ENCODE results near the gene CMTR2. TPM values are rescaled to one million over a fixed set of nuclear protein-coding genes. Genes with fewer than 3 reads are reported as not detected.
"Not testable (repeated sequence)": the region's sequence is repeated elsewhere in the genome, so short reads cannot be mapped to it uniquely, and the experiment has no call there.

CMTR2 gene, protein sequence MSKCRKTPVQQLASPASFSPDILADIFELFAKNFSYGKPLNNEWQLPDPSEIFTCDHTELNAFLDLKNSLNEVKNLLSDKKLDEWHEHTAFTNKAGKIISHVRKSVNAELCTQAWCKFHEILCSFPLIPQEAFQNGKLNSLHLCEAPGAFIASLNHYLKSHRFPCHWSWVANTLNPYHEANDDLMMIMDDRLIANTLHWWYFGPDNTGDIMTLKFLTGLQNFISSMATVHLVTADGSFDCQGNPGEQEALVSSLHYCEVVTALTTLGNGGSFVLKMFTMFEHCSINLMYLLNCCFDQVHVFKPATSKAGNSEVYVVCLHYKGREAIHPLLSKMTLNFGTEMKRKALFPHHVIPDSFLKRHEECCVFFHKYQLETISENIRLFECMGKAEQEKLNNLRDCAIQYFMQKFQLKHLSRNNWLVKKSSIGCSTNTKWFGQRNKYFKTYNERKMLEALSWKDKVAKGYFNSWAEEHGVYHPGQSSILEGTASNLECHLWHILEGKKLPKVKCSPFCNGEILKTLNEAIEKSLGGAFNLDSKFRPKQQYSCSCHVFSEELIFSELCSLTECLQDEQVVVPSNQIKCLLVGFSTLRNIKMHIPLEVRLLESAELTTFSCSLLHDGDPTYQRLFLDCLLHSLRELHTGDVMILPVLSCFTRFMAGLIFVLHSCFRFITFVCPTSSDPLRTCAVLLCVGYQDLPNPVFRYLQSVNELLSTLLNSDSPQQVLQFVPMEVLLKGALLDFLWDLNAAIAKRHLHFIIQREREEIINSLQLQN
- total RNA-seq (2014; rRNA removed; shearing (Covaris generic)): 18.9 and 24.7 TPM in 2 replicates
- polyA plus RNA-seq (2015; cell fraction: cytosol; rRNA removed): 16.7 and 20.4 TPM in 2 replicates
- 33.7 and 33.9 TPM in 2 replicates for polyA plus RNA-seq (2015; cell fraction: nucleus; rRNA removed)

DNA sequence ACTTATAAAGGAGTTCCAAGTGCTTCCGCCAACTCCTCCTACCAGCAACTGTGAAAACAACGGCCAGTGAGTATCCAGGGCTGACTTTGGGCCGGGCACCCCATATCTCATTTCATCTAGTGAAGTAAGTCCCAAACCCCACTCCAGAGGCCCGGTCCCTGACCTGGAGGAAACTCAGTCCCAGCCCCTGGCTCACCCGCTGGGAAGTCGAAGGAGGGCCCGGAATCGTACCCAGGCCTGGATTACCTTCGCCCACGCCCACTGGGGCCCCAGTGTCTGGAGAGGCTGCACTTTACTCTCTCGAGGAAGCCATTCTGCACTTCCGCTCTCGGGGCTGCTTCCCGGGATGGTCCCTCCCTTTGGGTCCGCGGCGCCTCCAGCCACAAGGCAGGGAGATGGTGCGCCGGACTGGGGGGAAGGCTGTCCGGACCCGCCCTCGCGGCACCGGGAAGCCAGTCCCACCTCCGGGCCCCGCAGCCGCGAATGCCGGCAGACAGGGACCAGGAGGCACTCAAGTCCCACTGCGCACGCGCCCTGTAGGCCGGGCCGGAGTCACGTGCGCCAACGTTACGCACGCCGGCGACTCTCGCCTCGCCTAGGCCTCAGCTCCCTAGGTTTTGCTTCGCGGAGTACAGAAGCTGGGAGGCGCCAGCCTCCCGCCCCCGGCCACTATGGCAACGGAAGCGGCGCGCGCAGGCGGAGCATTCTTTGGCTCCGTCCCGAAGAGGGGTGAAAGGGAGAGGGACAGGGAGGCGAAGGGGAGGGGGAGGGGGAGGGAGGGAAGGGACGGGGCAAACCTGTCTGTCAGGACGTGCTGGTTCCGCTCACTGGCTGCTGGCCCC, at the start of gene CMTR2:
TSS of gene CMTR2 (minus strand) at position 513 of the 842 bp plus-strand sequence. CDS start 3,482 bp downstream, outside the sequence.
- DNase-seq (ENCODE audit: low read depth): peak; percentile 96

DNA sequence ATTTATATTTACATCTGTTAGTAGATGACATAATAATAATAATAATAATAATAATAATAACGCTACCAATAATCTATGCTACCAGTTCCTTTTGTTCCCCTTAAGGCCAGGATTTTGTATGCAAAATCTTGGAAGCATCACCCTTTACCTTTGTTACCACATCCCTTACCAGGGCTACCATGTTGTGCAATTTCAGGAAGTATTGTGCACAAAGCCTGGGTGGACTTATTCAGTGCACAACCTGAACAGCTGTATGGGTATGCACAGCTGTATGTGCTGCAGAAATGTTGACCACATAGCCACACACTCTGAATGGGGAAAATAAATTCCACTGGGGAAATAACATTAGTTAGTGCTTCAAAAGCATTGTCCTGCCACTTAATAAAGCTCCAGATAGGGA, 49.4 kb upstream of the CMTR2 start:
- DNase-seq (ENCODE audit: low read depth): no peak

DNA sequence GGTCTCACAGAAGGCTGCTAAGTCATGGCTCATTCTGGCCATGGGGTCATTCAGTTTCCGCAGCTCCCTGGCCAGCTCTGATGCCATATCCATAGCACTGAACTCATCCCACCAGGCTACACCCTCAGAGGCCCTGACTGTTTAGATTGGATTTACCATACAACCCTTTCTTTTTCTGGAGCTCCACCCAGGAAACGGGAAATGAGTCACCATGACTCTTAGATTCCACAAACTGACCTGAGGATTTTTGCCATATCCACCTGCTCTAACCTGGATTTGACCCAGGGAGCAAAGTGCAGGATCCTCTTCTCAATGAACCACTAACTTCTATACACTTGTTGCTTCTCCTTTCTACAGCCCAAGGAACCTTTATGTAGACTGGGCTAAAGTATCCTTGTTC, 49.0 kb upstream of the CMTR2 start:
- peak; percentile 82 for DNase-seq (ENCODE audit: low read depth)

DNA sequence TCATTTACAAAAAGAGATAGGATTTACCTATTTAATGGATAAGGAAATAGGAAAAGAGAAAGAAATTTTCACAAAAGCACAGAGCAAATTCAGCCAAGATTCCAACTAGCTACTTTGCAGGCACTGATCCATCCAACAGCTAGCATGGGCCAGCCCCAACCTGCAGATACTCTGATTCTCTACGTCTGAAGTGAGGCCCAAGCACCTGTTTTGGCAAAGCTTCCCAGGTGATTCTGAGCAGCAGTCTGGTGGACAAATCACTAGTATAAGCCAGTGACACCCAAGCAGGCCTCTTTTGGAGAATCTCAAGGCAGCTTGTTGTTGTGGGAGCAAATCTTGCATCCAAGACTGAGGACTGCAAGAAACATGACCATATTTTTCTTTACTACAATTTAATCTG, 48.4 kb upstream of the CMTR2 start:
- DNase-seq (ENCODE audit: low read depth): no peak

DNA sequence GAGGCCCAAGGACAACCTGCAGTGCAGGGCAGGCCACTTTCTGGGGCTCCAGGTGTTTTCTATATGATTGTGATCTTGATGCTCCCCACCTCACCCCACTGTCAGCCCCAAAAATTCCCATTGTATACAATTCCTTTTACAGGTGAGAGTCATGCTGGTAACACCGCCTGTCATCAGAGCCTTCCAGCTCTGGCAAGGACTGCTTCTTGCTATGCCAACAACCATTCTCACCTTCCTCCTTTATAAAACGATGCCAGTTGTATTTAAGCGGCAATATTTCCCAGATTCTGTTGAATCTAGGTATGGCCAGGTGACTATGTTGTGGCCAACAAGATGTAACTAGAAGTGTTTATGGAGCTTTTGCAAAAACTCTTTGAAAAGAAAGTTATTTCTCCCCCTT, 38.9 kb upstream of the CMTR2 start:
- no peak for DNase-seq (ENCODE audit: low read depth)

DNA sequence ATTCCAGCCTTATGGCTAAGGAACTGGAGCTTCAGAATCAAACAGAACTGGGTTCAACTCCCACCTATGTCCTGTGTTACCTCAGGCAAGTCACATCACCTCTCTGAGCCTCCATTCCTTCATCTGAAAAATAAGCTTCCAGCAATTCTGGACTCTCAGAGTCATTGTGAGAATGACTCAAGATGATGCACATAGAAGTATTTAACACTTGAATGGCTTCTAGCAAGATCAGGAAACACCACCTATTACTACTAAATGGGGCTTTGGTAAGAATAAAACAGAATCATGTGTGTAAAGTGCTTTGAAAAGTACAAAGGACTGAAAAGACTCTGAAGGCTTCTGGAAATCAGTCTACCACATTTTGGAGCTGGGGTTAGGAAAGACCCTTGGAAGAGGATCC, 38.5 kb upstream of the CMTR2 start:
- DNase-seq (ENCODE audit: low read depth): no peak

DNA sequence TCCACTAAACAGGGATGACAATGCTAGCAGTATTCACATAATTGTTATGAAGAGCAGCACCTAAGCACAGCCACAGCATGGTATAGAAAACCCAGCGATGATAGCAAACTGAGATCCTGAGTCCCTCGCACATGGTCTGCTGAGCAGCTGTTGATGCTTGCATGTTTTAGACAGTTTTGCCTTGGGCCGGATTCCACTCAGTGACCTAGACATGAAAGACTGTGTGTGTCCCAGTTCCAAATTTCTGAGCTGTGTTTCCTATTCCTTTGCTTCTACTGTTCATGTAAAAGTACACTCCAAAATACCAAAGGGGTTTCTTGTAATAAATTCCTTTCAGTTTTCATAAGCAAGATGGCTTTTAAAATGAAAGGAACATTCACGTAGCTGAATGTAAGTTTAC, 30.8 kb upstream of the CMTR2 start:
- no peak for DNase-seq (ENCODE audit: low read depth)

DNA sequence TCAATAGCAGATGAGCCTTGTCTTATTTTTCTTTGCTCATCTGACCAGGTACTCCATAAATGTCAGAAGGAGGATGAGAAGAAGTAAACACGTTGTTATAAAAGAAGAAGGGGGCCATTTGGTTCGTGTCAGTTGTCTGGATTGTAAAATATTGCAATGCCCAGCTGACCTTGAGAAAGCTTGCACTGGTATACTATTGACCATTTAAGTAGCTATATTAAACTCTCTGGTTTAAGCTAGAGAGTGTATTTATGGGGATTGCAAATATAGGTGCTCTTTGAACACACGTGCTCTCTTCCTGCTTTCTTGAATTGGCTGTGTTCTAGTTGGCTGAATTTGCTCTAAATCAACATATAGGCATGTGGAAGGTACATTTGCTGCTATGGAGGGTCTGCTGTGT, 26.1 kb upstream of the CMTR2 start:
- DNase-seq (ENCODE audit: low read depth): no peak

DNA sequence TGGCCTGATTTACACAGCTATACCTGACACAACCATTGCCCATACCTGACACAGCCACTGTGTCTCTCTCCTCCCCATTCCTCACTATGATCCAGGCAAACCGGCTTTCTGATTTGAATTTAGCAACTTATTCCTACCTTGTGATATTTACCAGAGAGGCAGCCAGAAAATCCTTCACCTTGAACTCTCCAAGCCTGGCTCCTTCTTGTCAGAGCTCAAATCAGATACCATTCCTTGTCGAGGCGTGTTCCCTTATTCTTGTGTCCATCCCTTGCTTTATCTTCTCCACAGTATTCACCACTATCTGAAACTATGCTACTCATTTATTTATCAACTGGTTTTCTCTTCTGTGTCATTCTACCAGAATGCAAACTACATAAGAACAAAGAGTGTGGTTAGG, 24.4 kb upstream of the CMTR2 start:
- not testable (repeated sequence) for DNase-seq (ENCODE audit: low read depth)

DNA sequence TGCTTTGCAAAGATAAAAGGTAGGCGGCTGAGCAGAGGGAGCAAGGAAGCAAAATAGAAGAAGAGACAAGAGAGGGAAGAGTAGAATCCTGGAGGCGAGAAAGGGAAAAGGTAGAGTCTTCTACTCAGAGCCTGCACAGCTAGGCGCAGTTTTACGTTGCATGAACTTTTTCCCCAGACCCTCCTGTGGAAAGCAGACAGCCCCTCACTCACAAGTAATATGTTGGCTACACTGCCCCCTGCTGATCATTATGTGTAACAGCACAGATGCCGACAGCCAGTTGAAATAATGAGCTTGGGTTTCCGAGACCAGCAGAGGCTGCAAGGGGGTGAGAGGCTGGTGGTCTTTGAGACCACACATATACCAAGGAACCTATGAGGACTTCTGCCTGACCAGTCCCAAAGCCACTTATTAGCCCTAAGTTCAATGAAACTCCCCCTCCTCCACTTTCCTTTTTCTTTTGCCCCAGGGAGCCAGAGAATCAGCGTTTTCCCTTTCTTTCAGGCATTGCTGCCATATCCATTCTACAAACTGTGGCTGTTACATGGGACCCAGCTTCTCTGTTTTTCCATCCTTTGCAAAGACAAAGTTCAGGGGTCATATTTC, 22.5 kb upstream of the CMTR2 start:
- no peak for DNase-seq (ENCODE audit: low read depth)

DNA sequence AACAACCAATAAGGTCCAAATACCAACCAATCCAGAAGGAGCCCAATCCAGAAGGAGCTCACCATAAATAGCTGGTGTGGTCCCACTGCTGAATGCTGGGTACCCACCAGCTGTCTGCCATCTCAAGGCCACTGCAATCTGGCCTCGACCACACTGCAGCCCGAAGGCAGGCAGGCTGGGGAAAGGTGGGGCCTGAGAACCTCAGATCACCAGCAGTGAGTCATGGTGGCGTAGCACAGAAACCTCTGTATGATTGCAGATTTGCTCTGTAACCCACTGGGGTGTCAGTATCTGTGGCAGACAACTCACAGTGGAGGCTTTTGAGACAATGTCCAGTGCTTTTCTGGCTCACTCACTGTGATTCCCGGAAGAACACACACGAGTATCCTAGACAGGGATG, 14.7 kb upstream of the CMTR2 start:
- DNase-seq (ENCODE audit: low read depth): peak; percentile 74

DNA sequence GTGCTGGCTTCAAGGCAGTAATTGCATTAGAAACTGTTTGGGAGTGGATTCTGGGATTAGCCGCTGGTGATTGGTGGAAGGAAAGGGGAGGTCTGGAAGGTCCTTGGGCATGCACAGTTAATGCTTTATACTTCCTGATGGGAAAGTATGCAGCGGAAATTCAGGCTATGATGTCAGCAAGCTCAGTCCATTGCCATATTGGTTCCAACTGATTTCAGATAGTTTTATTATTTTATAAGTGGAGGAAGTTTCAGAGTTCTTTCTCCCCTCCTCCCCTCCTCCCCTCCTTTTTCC, 8.1 kb upstream of the CMTR2 start:
- DNase-seq (ENCODE audit: low read depth): peak; percentile 30

DNA sequence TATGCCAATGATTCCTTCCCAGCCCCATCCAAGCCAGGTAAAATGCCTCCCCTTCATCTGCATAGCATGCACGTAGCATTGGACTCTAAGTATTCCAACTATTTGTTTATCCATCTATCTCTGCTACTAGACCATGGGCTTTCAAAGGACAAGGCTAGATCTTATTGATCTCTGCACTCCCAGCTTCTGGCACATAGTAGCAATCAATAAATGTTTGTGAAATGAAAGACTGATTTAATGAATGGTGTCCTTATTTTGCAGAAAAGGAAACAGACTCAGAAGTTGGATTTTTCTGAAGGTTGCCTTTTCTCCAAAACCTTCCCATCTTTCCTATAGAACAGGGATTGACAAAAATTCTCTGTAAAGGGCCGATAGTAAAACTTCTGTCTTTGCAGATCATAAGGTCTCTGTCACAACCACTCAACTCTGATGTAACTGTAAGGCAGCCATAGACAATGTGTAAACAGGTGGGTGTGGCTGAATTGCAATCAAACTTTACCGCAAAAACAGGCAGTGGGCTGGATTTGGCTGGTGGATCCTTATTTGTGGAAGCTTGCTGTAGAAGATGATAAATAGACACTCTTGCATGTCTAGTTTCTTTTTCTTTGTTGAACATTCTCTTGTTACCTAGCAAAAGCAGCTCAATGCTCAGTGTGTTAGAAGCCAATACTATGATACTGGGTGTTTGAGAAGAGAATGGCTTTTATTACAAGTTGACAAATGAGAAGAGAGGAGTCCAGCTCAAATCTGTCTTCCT, 7.6 kb upstream of the CMTR2 start:
- DNase-seq (ENCODE audit: low read depth): no peak

DNA sequence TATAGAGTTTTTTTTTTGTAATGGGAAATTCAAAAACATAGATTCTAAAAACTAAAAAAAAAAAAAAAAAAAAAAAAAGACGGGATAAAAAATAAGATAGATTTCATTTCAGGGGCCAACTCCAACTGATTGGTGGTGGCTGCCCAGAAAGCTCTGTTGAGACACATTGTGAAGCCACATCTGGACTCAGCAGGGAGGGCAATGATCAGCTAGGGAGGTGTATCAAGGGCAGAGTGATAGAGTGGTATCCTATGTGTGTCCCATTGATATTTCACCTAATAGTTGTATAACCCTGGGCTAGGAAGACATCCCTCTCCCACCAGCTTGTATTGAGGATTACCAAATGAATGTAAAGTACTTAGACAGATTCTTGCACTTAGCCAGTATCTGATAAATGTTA, 6.7 kb upstream of the CMTR2 start:
- DNase-seq (ENCODE audit: low read depth): no peak

DNA sequence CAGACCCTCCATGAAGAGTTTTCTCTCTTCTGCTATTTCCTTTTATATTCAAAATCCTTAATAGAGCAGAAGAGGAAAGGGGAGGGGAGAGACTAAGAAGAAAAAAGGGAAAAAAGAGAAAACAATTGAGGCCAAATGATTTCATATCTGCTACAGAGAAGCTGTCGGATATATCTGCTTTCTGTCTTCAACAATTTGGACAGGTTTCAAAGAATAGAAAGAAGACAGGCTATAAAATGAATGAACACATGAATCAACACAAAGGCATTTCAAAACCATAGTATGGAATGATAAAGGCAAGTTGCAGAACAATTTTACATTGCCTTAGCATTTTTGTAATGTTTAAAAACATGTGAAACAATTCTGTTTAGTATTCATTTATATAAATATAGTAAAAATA, 4.7 kb upstream of the CMTR2 start:
- DNase-seq (ENCODE audit: low read depth): no peak

DNA sequence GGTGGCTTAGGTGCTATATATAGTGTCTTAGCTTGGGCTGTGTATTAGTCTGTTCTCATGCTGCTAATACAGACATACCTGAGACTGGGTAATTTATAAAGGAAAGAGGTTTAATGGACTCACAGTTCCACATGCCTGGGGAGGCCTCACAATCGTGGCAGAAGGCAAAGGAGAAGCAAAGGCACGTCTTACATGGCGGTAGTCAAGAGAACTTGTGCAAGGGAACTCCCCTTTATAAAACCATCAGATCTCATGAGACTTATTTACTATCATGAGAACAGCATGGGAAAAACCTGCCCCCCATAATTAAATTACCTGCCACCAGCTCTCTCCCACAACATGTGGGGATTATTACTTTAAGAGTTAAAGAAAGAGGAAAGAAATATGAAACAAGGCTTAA, 2.9 kb upstream of the CMTR2 start:
- not testable (repeated sequence) for DNase-seq (ENCODE audit: low read depth)

DNA sequence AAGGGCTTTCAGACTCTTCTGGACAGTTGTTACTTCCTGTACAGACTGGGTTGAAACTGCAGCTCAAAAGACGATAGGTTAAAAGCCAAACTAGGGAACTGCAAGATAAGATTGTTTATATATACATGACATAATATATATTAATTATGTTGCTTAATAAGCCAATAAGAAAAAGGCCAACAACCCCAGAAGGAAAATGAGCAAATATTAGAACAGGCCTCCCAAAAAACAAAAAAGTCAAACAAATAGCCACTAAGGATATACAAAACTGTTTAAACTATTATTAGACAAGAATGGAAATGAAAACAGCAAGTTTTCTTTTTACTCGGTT, 495 bp upstream of the CMTR2 start:
- no peak for DNase-seq (ENCODE audit: low read depth)

DNA sequence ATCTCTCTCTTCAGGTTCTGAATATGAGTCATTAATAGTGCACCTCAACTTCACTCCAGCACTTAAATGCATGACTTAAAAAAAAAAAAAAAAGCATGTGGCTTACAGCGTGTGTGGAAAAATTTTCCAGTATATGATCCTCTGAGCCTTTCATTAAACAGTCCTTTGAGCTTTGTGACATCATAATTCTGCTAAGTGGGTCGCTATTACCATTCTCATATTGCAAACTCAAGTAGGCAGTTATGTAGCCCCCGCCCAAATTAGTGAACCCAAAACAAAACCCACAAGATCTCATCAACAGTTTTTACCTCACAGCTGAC, 672 bp downstream of the CMTR2 start:
- DNase-seq (ENCODE audit: low read depth): no peak

DNA sequence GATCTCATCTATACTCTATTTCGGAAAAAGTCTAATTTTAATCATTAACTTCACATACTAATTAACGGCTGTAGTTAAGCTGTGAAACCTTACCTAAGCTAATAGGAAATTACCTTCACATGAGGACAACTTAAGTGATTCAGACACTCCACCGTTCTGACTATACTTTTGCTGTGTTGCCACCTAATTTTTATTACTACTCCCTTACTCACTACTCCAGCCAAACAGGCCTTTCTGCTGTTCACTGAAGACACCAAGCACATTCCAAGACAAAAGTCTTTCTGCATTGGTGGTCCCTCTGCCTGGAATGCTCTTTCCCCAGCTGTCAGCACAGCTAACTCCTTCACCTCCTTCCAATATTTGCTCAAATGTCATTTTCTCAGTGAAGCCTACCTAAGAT, 1.3 kb downstream of the CMTR2 start:
- no peak for DNase-seq (ENCODE audit: low read depth)

DNA sequence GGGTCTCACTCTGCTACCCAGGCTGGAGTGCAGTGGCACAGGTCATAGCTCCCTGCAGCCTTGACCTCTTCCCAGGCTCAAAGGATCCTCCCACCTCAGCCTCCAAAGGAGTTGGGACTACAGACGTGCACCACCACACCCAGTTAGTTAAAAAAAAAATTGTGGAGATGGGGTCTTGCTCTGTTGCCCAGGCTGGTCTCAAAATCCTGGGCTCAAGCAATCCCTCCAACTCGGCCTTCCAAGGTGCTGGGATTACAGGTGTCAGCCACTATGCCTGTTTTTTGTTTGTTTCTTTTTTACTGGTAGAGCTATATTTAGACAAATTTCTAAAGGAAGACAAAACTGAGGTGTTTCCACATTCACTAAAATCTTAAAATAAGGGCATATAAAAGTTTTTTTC, 1.7 kb downstream of the CMTR2 start:
- DNase-seq (ENCODE audit: low read depth): no peak

DNA sequence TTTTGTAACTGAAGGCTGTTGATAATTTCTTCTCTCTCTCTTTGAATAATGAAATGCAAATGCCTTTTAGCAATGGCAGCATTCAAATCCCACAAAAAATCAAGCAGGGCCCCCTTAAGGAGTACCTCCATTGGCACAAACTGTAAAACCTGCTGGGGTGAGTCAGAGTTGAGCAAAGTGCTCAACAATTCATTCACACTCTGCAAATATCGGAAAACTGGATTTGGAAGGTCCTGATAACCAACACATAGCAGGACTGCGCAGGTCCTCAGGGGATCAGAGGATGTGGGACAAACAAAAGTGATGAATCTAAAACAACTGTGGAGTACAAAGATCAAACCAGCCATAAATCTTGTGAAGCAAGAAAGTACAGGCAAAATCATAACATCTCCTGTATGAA, 5.6 kb downstream of the CMTR2 start:
- DNase-seq (ENCODE audit: low read depth): no peak

Measured in HT1080 (cell line).